ENCODE data around the gene OTULIN. TPM values are rescaled to one million over a fixed set of nuclear protein-coding genes. Genes with fewer than 3 reads are reported as not detected.
A peak's percentile ranks its signal among the peaks of the same experiment; 100 is the strongest.

Gene OTULIN
- total RNA-seq, 1 donor from 2014 or later, result 36.3 TPM

GRCh38 chr5:14667770-14668169 lies 3.3 kb downstream of the OTULIN start:
- Mint-ChIP-seq H3K9me3 (ENCODE audit: low read depth) (no peaks in the 10 kb centered on the region), H3K36me3 (ENCODE audit: low read depth) (peaks cover 2% of the 10 kb centered on the region), H3K4me1 (ENCODE audit: low read depth) (peaks cover 71% of the 10 kb centered on the region), H3K27me3 (ENCODE audit: low read depth) (no peaks in the 10 kb centered on the region), H3K27ac (ENCODE audit: unreplicated experiment) (peak overlapping the region; percentile 10), H3K4me3 (ENCODE audit: unreplicated experiment) (no peak overlapping the region)
- DNase-seq (ENCODE audit: low spot score), result no peak
- no peak for TF ChIP-seq CTCF (IDR thresholded peaks at IDR 0.05)

- Mint-ChIP-seq H3K27ac (ENCODE audit: unreplicated experiment) (no peak overlapping the region), H3K4me1 (ENCODE audit: low read depth) (peaks cover 69% of the 10 kb centered on the region)
Observed at GRCh38 chr5:14668181-14668591, 3.7 kb downstream of the OTULIN start.

GRCh38 chr5:14669415-14669814 lies 4.9 kb downstream of the OTULIN start:
- Mint-ChIP-seq H3K36me3 (ENCODE audit: low read depth) (peaks cover 4% of the 10 kb centered on the region), H3K4me3 (ENCODE audit: unreplicated experiment) (no peak overlapping the region), H3K27ac (ENCODE audit: unreplicated experiment) (no peak overlapping the region), H3K9me3 (ENCODE audit: low read depth) (no peaks in the 10 kb centered on the region), H3K4me1 (ENCODE audit: low read depth) (peaks cover 73% of the 10 kb centered on the region), H3K27me3 (ENCODE audit: low read depth) (no peaks in the 10 kb centered on the region)
- no peak for TF ChIP-seq CTCF (IDR thresholded peaks at IDR 0.05)
- DNase-seq (ENCODE audit: low spot score), result no peak

More at GRCh38 chr5:14668181-14668591, 3.7 kb downstream of the OTULIN start:
- no peak for DNase-seq (ENCODE audit: low spot score)
- Mint-ChIP-seq H3K4me3 (ENCODE audit: unreplicated experiment) (no peak overlapping the region), H3K36me3 (ENCODE audit: low read depth) (peaks cover 2% of the 10 kb centered on the region), H3K27me3 (ENCODE audit: low read depth) (no peaks in the 10 kb centered on the region), H3K9me3 (ENCODE audit: low read depth) (no peaks in the 10 kb centered on the region)
- TF ChIP-seq CTCF (IDR thresholded peaks at IDR 0.05), result no peak

GRCh38 chr5:14669975-14670374 lies 5.5 kb downstream of the OTULIN start:
- Mint-ChIP-seq H3K4me1 (ENCODE audit: low read depth) (peaks cover 76% of the 10 kb centered on the region), H3K27me3 (ENCODE audit: low read depth) (no peaks in the 10 kb centered on the region), H3K36me3 (ENCODE audit: low read depth) (peaks cover 4% of the 10 kb centered on the region), H3K27ac (ENCODE audit: unreplicated experiment) (no peak overlapping the region), H3K4me3 (ENCODE audit: unreplicated experiment) (no peak overlapping the region), H3K9me3 (ENCODE audit: low read depth) (no peaks in the 10 kb centered on the region)
- no peak for DNase-seq (ENCODE audit: low spot score)
- no peak for TF ChIP-seq CTCF (IDR thresholded peaks at IDR 0.05)

- no peak for TF ChIP-seq CTCF (IDR thresholded peaks at IDR 0.05)
- Mint-ChIP-seq H3K9me3 (ENCODE audit: low read depth) (no peaks in the 10 kb centered on the region), H3K36me3 (ENCODE audit: low read depth) (peaks cover 4% of the 10 kb centered on the region), H3K27ac (ENCODE audit: unreplicated experiment) (peak overlapping the region; percentile 49), H3K27me3 (ENCODE audit: low read depth) (no peaks in the 10 kb centered on the region), H3K4me1 (ENCODE audit: low read depth) (peaks cover 76% of the 10 kb centered on the region), H3K4me3 (ENCODE audit: unreplicated experiment) (no peak overlapping the region)
- no peak for DNase-seq (ENCODE audit: low spot score)
Observed at GRCh38 chr5:14671414-14671813, 6.9 kb downstream of the OTULIN start.
